Neuronal stem cell (in vitro differentiated cells): ENCODE data around the gene ADGRV1.
A peak's percentile ranks its signal among the peaks of the same experiment; 100 is the strongest.

Experiments used
- DNase-seq: peaks from one replicate; pipeline ENCODE4 v3.0.0-alpha.2; 2013; ENCODE audit warnings: low spot score
- H2AFZ ChIP-seq: one replicate; pipeline ENCODE4 v1.6.1; 2013; ENCODE audit warnings: mild to moderate bottlenecking, low read length, inconsistent platforms
- H2AK5ac ChIP-seq: 2 replicates; pipeline ENCODE4 v1.6.1; 2013; ENCODE audit warnings: low read depth, mild to moderate bottlenecking, inconsistent platforms, low read length, moderate library complexity, mixed read lengths
- H2BK120ac ChIP-seq: 2 replicates; pipeline ENCODE4 v1.6.1; 2013; ENCODE audit warnings: low read depth, mild to moderate bottlenecking, inconsistent platforms, low read length, moderate library complexity, mixed read lengths
- H2BK12ac ChIP-seq: one replicate; pipeline ENCODE4 v1.6.1; 2013; ENCODE audit warnings: low read length, inconsistent platforms
- H2BK15ac ChIP-seq: 2 replicates; pipeline ENCODE4 v1.6.1; 2013; ENCODE audit warnings: mild to moderate bottlenecking, low read length, inconsistent platforms, mixed read lengths
- H2BK5ac ChIP-seq: one replicate; pipeline ENCODE4 v1.6.1; 2013; ENCODE audit warnings: inconsistent platforms, mild to moderate bottlenecking, low read length, moderate library complexity
- H3K14ac ChIP-seq: one replicate; pipeline ENCODE4 v1.6.1; 2013; ENCODE audit warnings: low read length, inconsistent platforms
- H3K18ac ChIP-seq: 2 replicates; pipeline ENCODE4 v1.6.1; 2013; ENCODE audit warnings: low read length, inconsistent platforms
- H3K23ac ChIP-seq: 2 replicates; pipeline ENCODE4 v1.6.1; 2013; ENCODE audit warnings: low read depth, mild to moderate bottlenecking, mixed read lengths, low read length, inconsistent platforms; ENCODE audit not compliant: poor library complexity
- H3K27ac ChIP-seq: replicated peaks from 3 replicates; pipeline ENCODE4 v1.5.1; 2013; ENCODE audit warnings: low read length, inconsistent platforms
- H3K27me3 ChIP-seq, 3 experiments: 2 replicates each; pipeline ENCODE4 v1.6.1; 2013; ENCODE audit warnings: low read length in 3 of 3, mild to moderate bottlenecking in 2 of 3, inconsistent platforms in 1 of 3, low read depth in 1 of 3, mixed read lengths in 1 of 3, moderate library complexity in 1 of 3; ENCODE audit not compliant: control insufficient read depth in 3 of 3, insufficient read depth in 3 of 3
- H3K36me3 ChIP-seq, 2 donors: replicated peaks in 1 of 2; 2 replicates each; pipeline ENCODE4 v1.6.1; 2013; ENCODE audit warnings: low read length in 2 of 2; ENCODE audit not compliant: control insufficient read depth in 2 of 2, insufficient read depth in 2 of 2
- H3K4ac ChIP-seq: 2 replicates; pipeline ENCODE4 v1.6.1; 2013; ENCODE audit warnings: inconsistent platforms, mild to moderate bottlenecking, low read length, moderate library complexity
- H3K4me1 ChIP-seq, 2 donors: 1 replicate in 1 of 2; 2 replicates in 1 of 2; pipeline ENCODE4 v1.6.1; 2013; ENCODE audit warnings: low read length in 2 of 2, low read depth in 1 of 2; ENCODE audit not compliant: control insufficient read depth in 2 of 2, insufficient read depth in 1 of 2
- H3K4me2 ChIP-seq: one replicate; pipeline ENCODE4 v1.6.1; 2013; ENCODE audit warnings: mild to moderate bottlenecking, low read length, inconsistent platforms; ENCODE audit not compliant: insufficient read depth, poor library complexity, severe bottlenecking
- H3K4me3 ChIP-seq, 2 donors: 2 replicates each; pipeline ENCODE4 v1.5.1; 2013; ENCODE audit warnings: low read length in 2 of 2, mild to moderate bottlenecking in 2 of 2, inconsistent platforms in 1 of 2, moderate library complexity in 1 of 2
- H3K79me1 ChIP-seq: one replicate; pipeline ENCODE4 v1.6.1; 2013; ENCODE audit warnings: low read depth, mild to moderate bottlenecking, inconsistent platforms, low read length, moderate library complexity
- H3K9ac ChIP-seq: one replicate; pipeline ENCODE4 v1.6.1; 2013; ENCODE audit warnings: mild to moderate bottlenecking, low read depth, low read length, inconsistent platforms; ENCODE audit not compliant: poor library complexity
- H3K9me3 ChIP-seq, 2 donors: replicated peaks in 1 of 2; 2 replicates each; pipeline versions ENCODE3 to v1.6.1; 2013; ENCODE audit warnings: low read length in 2 of 2, mild to moderate bottlenecking in 2 of 2, inconsistent platforms in 1 of 2, low read depth in 1 of 2, mixed read lengths in 1 of 2, moderate library complexity in 1 of 2; ENCODE audit not compliant: control insufficient read depth in 2 of 2, insufficient read depth in 1 of 2
- H4K8ac ChIP-seq: one replicate; pipeline ENCODE4 v1.6.1; 2013; ENCODE audit warnings: low read depth, mild to moderate bottlenecking, inconsistent platforms, low read length, moderate library complexity
- H4K91ac ChIP-seq: one replicate; pipeline ENCODE4 v1.6.1; 2013; ENCODE audit warnings: low read length, low read depth, mild to moderate bottlenecking, inconsistent platforms; ENCODE audit not compliant: poor library complexity
- WGBS, 2 donors: extraction: QIAGEN DNeasy Blood & Tissue Kit; methylation state at CpG; one replicate each; pipeline ENCODE4 v1.1.7; 2013; ENCODE audit warnings: missing lambda C conversion rate in 2 of 2, mixed read lengths in 1 of 2; ENCODE audit not compliant: insufficient read length in 2 of 2, insufficient replicate concordance in 1 of 2; ENCODE audit errors: extremely low coverage in 2 of 2; 5-methylcytosine and 5-hydroxymethylcytosine counted together

Gene ADGRV1

GRCh38 chr5:91194824-91195381 lies 636.3 kb downstream of the ADGRV1 start:
- Histone ChIP-seq H2BK120ac (no peak overlapping the region), H2BK5ac (no peak overlapping the region), H4K91ac (no peak overlapping the region), H3K18ac (no peak overlapping the region), H3K27me3 (no peaks in the 10 kb centered on the region), H3K4me3 (no peak overlapping the region), H3K14ac (no peak overlapping the region), H3K23ac (no peak overlapping the region), H3K4me1 (no peaks in the 10 kb centered on the region), H3K4ac (no peak overlapping the region), H3K36me3 (no peaks in the 10 kb centered on the region), H4K8ac (no peak overlapping the region), H2BK15ac (no peak overlapping the region), H3K9ac (no peak overlapping the region), H2AFZ (peak overlapping the region; percentile 20), H2AK5ac (no peak overlapping the region), H3K79me1 (no peaks in the 10 kb centered on the region), H3K27ac (no peak overlapping the region), H3K9me3 (no peaks in the 10 kb centered on the region), H3K4me2 (no peak overlapping the region), H2BK12ac (no peak overlapping the region)
- no CpG with 5 or more reads among the region's 8 CpGs for WGBS, 2 donors
- no peak for DNase-seq

GRCh38 chr5:91200692-91201091 lies 642.1 kb downstream of the ADGRV1 start:
- Histone ChIP-seq H3K79me1 (no peaks in the 10 kb centered on the region), H3K18ac (no peak overlapping the region), H3K27ac (no peak overlapping the region), H3K23ac (no peak overlapping the region), H2BK15ac (no peak overlapping the region), H3K9ac (no peak overlapping the region), H3K4me3 (no peak overlapping the region), H2BK5ac (no peak overlapping the region), H2AK5ac (no peak overlapping the region), H3K27me3 (no peaks in the 10 kb centered on the region), H2BK120ac (no peak overlapping the region), H3K4me1 (no peaks in the 10 kb centered on the region), H2BK12ac (no peak overlapping the region), H4K91ac (no peak overlapping the region), H2AFZ (no peak overlapping the region), H4K8ac (no peak overlapping the region), H3K36me3 (no peaks in the 10 kb centered on the region), H3K4ac (no peak overlapping the region), H3K4me2 (no peak overlapping the region), H3K14ac (no peak overlapping the region), H3K9me3 (no peaks in the 10 kb centered on the region)
- DNase-seq, result no peak
- WGBS, 2 donors, result no CpG with 5 or more reads among the region's 2 CpGs

- Histone ChIP-seq H3K27me3 (no peaks in the 10 kb centered on the region), H3K9me3 (peaks cover 0 to 2% of the 10 kb centered on the region in 2 donors), H3K4me1 (peaks cover 0 to 1% of the 10 kb centered on the region in 2 donors), H3K9ac (no peak overlapping the region), H2BK120ac (no peak overlapping the region), H2BK12ac (no peak overlapping the region), H2AK5ac (no peak overlapping the region), H4K91ac (no peak overlapping the region), H3K4me2 (no peak overlapping the region), H3K79me1 (no peaks in the 10 kb centered on the region), H2BK5ac (no peak overlapping the region), H2BK15ac (no peak overlapping the region), H3K14ac (no peak overlapping the region), H3K18ac (no peak overlapping the region), H3K36me3 (no peaks in the 10 kb centered on the region), H3K27ac (no peak overlapping the region), H3K4me3 (peak overlapping the region in 1 of 2 donors; percentile 64), H4K8ac (no peak overlapping the region), H3K4ac (no peak overlapping the region), H2AFZ (no peak overlapping the region), H3K23ac (no peak overlapping the region)
- WGBS, 2 donors, result no CpG with 5 or more reads among the region's 5 CpGs
- DNase-seq, result no peak
Measured at GRCh38 chr5:91206103-91206502, 647.5 kb downstream of the ADGRV1 start.

- no peak overlapping the region for H3K4ac ChIP-seq
Measured at GRCh38 chr5:91206734-91207133, 648.1 kb downstream of the ADGRV1 start.

More at GRCh38 chr5:91206734-91207133, 648.1 kb downstream of the ADGRV1 start:
- H3K36me3 ChIP-seq, result no peaks in the 10 kb centered on the region
- no peak overlapping the region for H2AFZ ChIP-seq
- no CpG with 5 or more reads among the region's 2 CpGs for WGBS, 2 donors
- no peak overlapping the region for H4K91ac ChIP-seq
- peaks cover 0 to 4% of the 10 kb centered on the region in 2 donors for H3K4me1 ChIP-seq
- no peak overlapping the region for H3K27ac ChIP-seq
- H3K14ac ChIP-seq, result no peak overlapping the region
- no peaks in the 10 kb centered on the region for H3K79me1 ChIP-seq
- no peak overlapping the region for H2BK120ac ChIP-seq
- no peak overlapping the region for H4K8ac ChIP-seq
- peaks cover 0 to 2% of the 10 kb centered on the region in 2 donors for H3K9me3 ChIP-seq
- H2BK15ac ChIP-seq, result no peak overlapping the region
- H2BK12ac ChIP-seq, result no peak overlapping the region
- no peak overlapping the region for H2AK5ac ChIP-seq
- no peak overlapping the region for H3K23ac ChIP-seq
- no peak overlapping the region for H3K4me2 ChIP-seq
- DNase-seq, result no peak
- no peaks in the 10 kb centered on the region for H3K27me3 ChIP-seq
- no peak overlapping the region for H3K4me3 ChIP-seq
- H3K18ac ChIP-seq, result no peak overlapping the region
- H3K9ac ChIP-seq, result no peak overlapping the region
- H2BK5ac ChIP-seq, result no peak overlapping the region
